ENCODE results near the gene USP8.

- TF ChIP-seq POLR2AphosphoS5 (IDR thresholded peaks at IDR 0.05; ENCODE audit: borderline replicate concordance, low read depth, low read length) (no peak), FOXP2 (optimal IDR thresholded peaks at IDR 0.05; ENCODE audit: control extremely low read depth, extremely low read length, insufficient read depth) (no peak)
Observed at GRCh38 chr15:50476143-50476542, 51.9 kb downstream of the USP8 start.

Measured in SK-N-MC (cell line).